Gastrocnemius medialis (tissue), 4 donors: ENCODE measurements around the gene SORBS2.
"Not testable (repeated sequence)": the region's sequence is repeated elsewhere in the genome, so short reads cannot be mapped to it uniquely, and the experiment has no call there.

Experiments
- POLR2A ChIP-seq, 2 donors: fragments of 450-650 bp; IDR thresholded peaks; one replicate each; pipeline ENCODE4 v1.6.1; 2017; ENCODE audit warnings: antibody characterized with exemption in 2 of 2, mild to moderate bottlenecking in 2 of 2, moderate library complexity in 2 of 2
- TF ChIP-seq, protein P1 (sequence below), 5 experiments: fragments of 450-650 bp in 3 of 5; fragments of 200-600 bp in 2 of 5; sonication (generic) in 2 of 5; IDR thresholded peaks in 4 of 5; conservative IDR thresholded peaks in 1 of 5; 1 replicate in 4 of 5; 2 replicates in 1 of 5; pipeline ENCODE4 v1.5.1; 2016 to 2019; ENCODE audit warnings: antibody characterized with exemption in 5 of 5, mild to moderate bottlenecking in 3 of 5, moderate library complexity in 3 of 5

DNA sequence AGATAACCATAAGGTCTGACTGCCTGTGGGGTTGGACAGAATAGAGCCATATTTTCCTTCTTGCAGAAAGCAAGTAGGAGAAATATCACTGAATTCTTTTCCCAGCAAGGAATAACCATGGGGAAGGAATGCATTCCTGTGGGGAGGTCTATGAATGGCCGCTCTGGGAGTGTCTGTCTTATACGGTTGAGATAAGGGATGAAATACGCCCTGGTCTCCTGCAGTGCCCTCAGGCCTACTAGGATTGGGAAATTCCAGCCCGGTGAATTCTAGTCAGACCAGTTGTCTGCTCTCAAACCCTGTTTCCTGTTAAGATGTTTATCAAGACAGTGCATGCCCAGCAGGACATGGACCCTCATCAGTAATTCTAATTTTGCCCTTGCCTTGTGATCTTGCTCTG, 45.6 kb upstream of the SORBS2 start:
- TF ChIP-seq, protein P1, sequence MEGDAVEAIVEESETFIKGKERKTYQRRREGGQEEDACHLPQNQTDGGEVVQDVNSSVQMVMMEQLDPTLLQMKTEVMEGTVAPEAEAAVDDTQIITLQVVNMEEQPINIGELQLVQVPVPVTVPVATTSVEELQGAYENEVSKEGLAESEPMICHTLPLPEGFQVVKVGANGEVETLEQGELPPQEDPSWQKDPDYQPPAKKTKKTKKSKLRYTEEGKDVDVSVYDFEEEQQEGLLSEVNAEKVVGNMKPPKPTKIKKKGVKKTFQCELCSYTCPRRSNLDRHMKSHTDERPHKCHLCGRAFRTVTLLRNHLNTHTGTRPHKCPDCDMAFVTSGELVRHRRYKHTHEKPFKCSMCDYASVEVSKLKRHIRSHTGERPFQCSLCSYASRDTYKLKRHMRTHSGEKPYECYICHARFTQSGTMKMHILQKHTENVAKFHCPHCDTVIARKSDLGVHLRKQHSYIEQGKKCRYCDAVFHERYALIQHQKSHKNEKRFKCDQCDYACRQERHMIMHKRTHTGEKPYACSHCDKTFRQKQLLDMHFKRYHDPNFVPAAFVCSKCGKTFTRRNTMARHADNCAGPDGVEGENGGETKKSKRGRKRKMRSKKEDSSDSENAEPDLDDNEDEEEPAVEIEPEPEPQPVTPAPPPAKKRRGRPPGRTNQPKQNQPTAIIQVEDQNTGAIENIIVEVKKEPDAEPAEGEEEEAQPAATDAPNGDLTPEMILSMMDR (IDR thresholded peaks at IDR 0.05 in 4 of 5, conservative IDR thresholded peaks at IDR 0.05 in 1 of 5) = not testable (repeated sequence)
- TF ChIP-seq POLR2A (IDR thresholded peaks at IDR 0.05) = not testable (repeated sequence)
